Nephron progenitor cell (in vitro differentiated cells): Measurements from ENCODE around the gene TFAM.

ENCODE experiments used
- DNase-seq: peaks from one replicate; pipeline ENCODE4 v3.0.0; 2021
- H3K27ac Mint-ChIP-seq: 2 replicates; pipeline ENCODE4 v1.8.0; 2021; ENCODE audit warnings: mild to moderate bottlenecking, moderate library complexity, mixed read lengths
- H3K27me3 Mint-ChIP-seq: 2 replicates; pipeline ENCODE4 v1.8.0; 2021; ENCODE audit warnings: mild to moderate bottlenecking, low read depth, mixed read lengths; ENCODE audit not compliant: poor library complexity
- H3K36me3 Mint-ChIP-seq: 2 replicates; pipeline ENCODE4 v1.8.0; 2021; ENCODE audit warnings: low read depth, mixed read lengths
- H3K4me1 Mint-ChIP-seq: 2 replicates; pipeline ENCODE4 v1.8.0; 2021; ENCODE audit warnings: mixed read lengths
- H3K4me3 Mint-ChIP-seq: 2 replicates; pipeline ENCODE4 v1.8.0; 2021; ENCODE audit warnings: mild to moderate bottlenecking, moderate library complexity, mixed read lengths
- H3K9me3 Mint-ChIP-seq: 2 replicates; pipeline ENCODE4 v1.8.0; 2021; ENCODE audit warnings: mild to moderate bottlenecking, moderate library complexity, mixed read lengths
- TF ChIP-seq, protein P1 (sequence below): fragments of 200-600 bp; sonication (generic); IDR thresholded peaks from 2 replicates; pipeline ENCODE4 v1.5.0; 2021; ENCODE audit warnings: antibody characterized with exemption

TFAM gene

DNA sequence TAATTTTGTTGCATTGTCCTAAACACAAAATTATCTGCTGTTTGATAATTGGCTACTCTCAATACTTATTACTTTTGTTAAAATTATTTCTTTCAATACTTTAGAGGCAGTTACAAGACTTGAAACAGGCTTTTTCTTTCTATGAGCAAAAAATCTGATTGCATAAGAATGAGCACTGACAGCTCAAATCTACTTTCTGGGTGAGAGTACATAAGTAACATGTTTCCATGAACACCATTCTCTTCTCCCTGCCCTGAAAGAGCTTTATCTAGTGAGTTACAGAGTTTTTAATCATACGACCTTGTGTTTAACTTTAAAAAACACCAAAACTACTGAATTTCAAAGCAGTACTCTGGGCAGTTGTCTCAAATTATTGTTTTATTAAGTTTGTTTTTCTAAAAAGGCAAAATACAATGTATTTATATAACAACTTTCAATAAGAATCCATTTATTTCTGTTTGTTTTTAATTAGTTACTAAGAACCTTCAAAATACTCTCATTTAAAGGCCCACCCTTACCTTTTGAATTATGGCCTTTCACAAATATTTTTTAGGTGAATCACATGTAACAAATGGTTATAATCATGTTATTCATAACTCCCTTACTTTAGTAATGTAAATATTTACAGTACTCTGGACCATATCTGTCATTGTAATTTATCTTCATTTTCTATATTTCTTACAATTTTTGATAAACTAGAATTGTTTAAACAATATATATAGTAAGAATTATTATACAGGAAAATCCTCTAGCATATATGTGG is 23.0 kb upstream of the TFAM start:
- Mint-ChIP-seq H3K9me3 (no peaks in the 10 kb centered on the region), H3K27ac (no peak overlapping the region), H3K4me3 (no peak overlapping the region), H3K36me3 (peaks cover 19% of the 10 kb centered on the region), H3K27me3 (no peaks in the 10 kb centered on the region), H3K4me1 (peaks cover 13% of the 10 kb centered on the region)
- TF ChIP-seq, protein P1, sequence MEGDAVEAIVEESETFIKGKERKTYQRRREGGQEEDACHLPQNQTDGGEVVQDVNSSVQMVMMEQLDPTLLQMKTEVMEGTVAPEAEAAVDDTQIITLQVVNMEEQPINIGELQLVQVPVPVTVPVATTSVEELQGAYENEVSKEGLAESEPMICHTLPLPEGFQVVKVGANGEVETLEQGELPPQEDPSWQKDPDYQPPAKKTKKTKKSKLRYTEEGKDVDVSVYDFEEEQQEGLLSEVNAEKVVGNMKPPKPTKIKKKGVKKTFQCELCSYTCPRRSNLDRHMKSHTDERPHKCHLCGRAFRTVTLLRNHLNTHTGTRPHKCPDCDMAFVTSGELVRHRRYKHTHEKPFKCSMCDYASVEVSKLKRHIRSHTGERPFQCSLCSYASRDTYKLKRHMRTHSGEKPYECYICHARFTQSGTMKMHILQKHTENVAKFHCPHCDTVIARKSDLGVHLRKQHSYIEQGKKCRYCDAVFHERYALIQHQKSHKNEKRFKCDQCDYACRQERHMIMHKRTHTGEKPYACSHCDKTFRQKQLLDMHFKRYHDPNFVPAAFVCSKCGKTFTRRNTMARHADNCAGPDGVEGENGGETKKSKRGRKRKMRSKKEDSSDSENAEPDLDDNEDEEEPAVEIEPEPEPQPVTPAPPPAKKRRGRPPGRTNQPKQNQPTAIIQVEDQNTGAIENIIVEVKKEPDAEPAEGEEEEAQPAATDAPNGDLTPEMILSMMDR = no peak
- DNase-seq = no peak

DNA sequence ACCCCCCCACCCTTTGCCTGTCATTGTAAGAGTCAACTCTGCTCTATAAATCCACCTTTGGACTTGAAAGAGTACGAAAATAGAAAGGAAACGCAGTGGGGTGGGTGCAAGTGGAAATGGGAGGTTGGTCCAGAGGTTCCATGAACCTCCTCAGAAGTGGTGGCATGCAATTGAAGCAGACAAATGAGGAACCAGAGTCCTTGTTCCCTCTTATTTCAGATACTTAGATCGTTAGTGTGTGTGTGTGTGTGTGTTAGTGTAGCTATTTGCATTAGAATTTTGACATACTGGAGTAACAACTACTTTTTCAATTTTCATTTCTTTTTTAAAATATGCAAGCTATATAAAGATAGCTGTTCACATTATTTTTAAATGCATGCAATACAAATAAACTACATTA is 18.1 kb upstream of the TFAM start:
- Mint-ChIP-seq H3K9me3 (no peaks in the 10 kb centered on the region), H3K4me1 (peaks cover 8% of the 10 kb centered on the region), H3K27ac (no peak overlapping the region), H3K4me3 (no peak overlapping the region), H3K36me3 (peaks cover 19% of the 10 kb centered on the region), H3K27me3 (no peaks in the 10 kb centered on the region)
- TF ChIP-seq, protein P1 = no peak
- DNase-seq = no peak

DNA sequence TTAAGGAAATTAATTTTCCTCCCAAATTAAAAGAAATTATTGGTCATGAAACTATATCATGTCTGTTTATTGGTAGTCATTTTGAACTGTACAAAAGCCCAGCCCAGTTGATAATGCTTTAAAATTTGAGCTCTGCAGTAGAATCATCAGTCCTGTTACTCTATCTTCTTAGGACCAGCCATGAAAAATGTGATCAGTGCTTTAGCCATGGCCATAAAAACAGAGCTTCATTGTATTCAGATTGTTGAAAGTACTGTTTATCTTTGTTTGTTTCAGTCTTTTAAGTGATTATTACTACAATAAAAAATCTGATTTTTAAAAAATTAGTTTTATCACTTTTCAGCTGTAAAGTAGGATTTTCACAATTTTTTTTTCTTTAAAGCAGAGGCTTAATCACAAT is 13.7 kb upstream of the TFAM start:
- H3K36me3 Mint-ChIP-seq = no peaks in the 10 kb centered on the region
- TF ChIP-seq, protein P1 = no peak
- no peaks in the 10 kb centered on the region for H3K9me3 Mint-ChIP-seq
- DNase-seq = no peak
- no peak overlapping the region for H3K4me3 Mint-ChIP-seq
- H3K4me1 Mint-ChIP-seq = peaks cover 22% of the 10 kb centered on the region
- H3K27me3 Mint-ChIP-seq = no peaks in the 10 kb centered on the region
- H3K27ac Mint-ChIP-seq = no peak overlapping the region

DNA sequence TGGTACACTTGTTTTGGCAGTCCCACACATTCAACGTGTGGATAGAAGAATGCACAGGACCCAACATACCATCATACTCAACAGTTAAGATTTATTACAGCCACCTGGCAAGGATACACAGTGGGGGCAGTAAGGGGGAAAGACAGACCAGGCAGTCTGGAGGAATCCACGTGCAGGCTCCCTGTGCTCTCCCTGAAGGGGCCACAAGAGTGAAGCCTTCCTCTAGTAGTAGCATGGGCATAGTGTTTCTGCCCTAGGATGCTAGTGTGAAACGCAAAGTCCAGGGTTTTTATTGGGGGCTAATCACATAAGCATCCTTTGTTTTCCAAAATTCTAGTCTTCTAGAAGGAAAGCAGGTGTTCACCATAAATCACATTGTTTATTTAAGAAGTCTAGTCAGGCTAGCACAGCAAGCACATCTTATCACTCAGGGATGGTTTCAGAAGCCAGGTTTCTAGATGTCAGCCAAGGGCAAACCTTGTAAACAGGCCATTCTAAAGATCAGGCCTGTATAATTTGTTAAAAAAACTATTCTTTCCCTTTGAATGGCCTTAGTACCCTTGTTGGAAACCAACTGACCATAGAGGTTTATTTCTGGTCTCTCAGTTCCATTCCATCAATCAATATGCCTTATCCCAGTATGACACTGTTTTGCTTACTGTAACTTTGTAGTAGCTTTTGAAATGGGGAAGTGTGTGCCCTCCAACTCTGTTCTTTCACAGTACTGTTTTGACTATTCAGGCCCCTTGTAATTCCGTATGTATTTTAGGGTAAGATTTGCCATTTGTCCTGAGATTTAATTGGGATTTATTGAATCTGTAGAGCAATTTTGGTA is 12.4 kb upstream of the TFAM start:
- Mint-ChIP-seq H3K9me3 (no peaks in the 10 kb centered on the region), H3K27ac (no peak overlapping the region), H3K4me3 (no peak overlapping the region), H3K27me3 (no peaks in the 10 kb centered on the region), H3K4me1 (peaks cover 22% of the 10 kb centered on the region), H3K36me3 (no peaks in the 10 kb centered on the region)
- TF ChIP-seq, protein P1 = no peak
- no peak for DNase-seq

DNA sequence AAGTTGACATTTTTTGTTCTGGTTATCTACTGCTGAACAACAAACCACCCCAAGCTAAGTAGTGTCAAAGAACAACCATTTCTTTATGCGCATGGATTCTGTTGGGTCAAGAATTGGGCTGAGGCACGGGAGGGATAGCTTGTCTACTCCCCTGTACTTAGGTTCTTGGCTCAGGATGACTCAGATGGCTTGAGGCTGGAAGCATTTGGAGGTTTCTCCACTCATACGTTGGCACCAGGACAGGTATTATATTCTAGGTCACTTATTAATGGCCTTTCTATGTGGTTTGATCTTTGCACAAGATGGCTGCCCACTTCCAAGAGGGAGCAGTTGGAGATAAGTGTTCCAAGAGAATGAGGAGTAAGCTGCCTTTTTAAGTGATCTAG is 11.8 kb upstream of the TFAM start:
- peaks cover 22% of the 10 kb centered on the region for H3K4me1 Mint-ChIP-seq
- no peak overlapping the region for H3K4me3 Mint-ChIP-seq
- H3K27ac Mint-ChIP-seq = no peak overlapping the region
- no peaks in the 10 kb centered on the region for H3K36me3 Mint-ChIP-seq
- H3K27me3 Mint-ChIP-seq = no peaks in the 10 kb centered on the region
- TF ChIP-seq, protein P1 = no peak
- DNase-seq = no peak
- H3K9me3 Mint-ChIP-seq = no peaks in the 10 kb centered on the region
